Effector memory CD8-positive, alpha-beta T cell (primary cell): Measurements from ENCODE around the gene FANCI.

Source experiments
- ATAC-seq: fragments of 150-1000 bp; cut with Tn5 transposase; replicated peaks from 2 replicates; pipeline ENCODE4 v1.10.0; 2021; ENCODE audit warnings: mild to moderate bottlenecking, moderate library complexity
- DNase-seq, 3 experiments: peaks; one replicate each; pipeline ENCODE4 v3.0.0; 2021
- H3K27ac Mint-ChIP-seq, 2 donors: one replicate each; pipeline ENCODE4 v1.8.0; 2022; ENCODE audit warnings: mild to moderate bottlenecking in 2 of 2, mixed read lengths in 2 of 2, moderate library complexity in 2 of 2
- H3K27me3 Mint-ChIP-seq, 2 donors: one replicate each; pipeline ENCODE4 v1.8.0; 2022; ENCODE audit warnings: mixed read lengths in 2 of 2
- H3K36me3 Mint-ChIP-seq: one replicate; pipeline ENCODE4 v1.8.0; 2022; ENCODE audit warnings: mild to moderate bottlenecking, moderate library complexity, mixed read lengths; ENCODE audit not compliant: insufficient read depth
- H3K4me1 Mint-ChIP-seq, 2 donors: one replicate each; pipeline ENCODE4 v1.8.0; 2022; ENCODE audit warnings: low read depth in 2 of 2, mixed read lengths in 2 of 2
- H3K4me3 Mint-ChIP-seq, 2 donors: one replicate each; pipeline ENCODE4 v1.8.0; 2022; ENCODE audit warnings: mild to moderate bottlenecking in 2 of 2, mixed read lengths in 2 of 2, moderate library complexity in 2 of 2
- H3K9me3 Mint-ChIP-seq, 2 donors: one replicate each; pipeline ENCODE4 v1.8.0; 2022; ENCODE audit warnings: mixed read lengths in 2 of 2

FANCI gene

DNA sequence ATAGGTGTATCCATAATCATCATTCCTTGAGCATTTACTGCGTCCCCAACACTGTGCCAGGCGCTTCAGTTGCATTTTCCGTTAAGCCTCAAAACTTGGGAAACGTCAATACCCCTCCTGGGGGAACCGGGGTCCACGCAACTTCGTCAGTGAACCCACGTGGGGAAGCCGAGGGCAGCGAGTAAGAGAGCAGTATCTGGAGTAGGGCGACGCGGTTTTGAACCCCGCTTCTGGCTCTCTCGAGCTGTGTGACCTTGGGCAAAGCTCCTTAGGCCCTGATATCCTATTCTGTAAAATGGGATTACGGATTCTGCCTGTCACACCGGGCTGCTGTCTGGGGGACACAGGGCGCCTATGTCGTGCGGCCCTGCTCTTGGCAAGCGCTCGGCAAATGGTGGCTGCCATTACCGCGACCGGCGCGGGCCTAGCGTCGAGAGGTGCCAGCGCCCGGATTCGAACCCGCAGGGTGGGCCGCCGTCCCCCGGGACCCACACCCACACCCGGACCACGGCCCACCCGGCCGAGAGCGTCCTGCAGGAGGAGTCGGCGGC lies 90.3 kb downstream of the FANCI start:
- DNase-seq = no peak
- Mint-ChIP-seq H3K36me3 (peaks cover 63% of the 10 kb centered on the region), H3K27me3 (peaks cover 6 to 10% of the 10 kb centered on the region in 2 donors), H3K4me1 (peaks cover 46 to 52% of the 10 kb centered on the region in 2 donors), H3K27ac (peak overlapping the region; percentile 100), H3K4me3 (peak overlapping the region; percentile 87 to 92), H3K9me3 (peaks cover 0 to 2% of the 10 kb centered on the region in 2 donors)
- no peak for ATAC-seq

DNA sequence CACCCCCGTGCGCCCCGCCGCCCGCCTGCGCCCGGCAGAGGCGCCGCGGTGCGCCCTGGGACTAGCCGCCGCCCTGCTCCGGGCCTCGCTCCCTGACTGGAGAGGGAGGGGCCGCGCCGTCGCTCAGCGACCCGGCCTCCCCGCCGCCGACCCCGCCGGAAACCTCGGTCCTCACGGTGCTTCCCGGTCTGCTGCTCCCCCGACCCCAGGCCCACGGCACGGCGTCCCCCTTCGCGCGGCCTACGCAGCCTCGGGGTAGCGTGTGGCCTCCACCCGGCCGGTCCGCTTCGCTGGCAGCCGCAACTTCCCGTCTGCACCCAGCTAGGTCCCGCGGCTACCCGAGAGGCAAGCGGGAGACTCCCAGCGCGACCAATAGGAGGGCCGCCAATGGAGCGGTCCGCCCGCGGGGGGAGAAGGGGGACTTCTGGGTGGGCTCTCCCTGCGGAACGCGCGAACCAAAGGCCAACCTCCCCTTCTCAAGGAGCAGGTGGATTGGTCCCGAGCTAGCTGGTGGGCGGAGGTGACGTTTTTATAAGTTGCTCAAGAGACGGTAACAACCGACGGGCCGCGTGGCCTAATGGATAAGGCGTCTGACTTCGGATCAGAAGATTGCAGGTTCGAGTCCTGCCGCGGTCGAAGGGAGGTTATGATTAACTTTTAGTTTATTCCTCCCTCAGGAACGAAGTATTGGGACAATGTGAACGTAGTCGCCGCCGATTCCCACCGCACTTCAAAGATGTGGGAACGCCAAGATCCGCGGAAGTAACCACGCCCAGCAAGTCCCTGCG lies 90.9 kb downstream of the FANCI start, which contains the start of gene POLG:
POLG (minus strand) TSS at position 315 of the 788 bp plus-strand sequence. CDS start 1,070 bp downstream, outside the sequence.
- Mint-ChIP-seq H3K36me3 (peaks cover 56% of the 10 kb centered on the region), H3K27me3 (peaks cover 6 to 10% of the 10 kb centered on the region in 2 donors), H3K9me3 (peaks cover 0 to 2% of the 10 kb centered on the region in 2 donors), H3K27ac (peak within 1 kb of the TSS; percentile 100), H3K4me1 (peaks cover 40 to 45% of the 10 kb centered on the region in 2 donors), H3K4me3 (peak within 1 kb of the TSS; percentile 87 to 92)
- ATAC-seq = peak; percentile 88
- peak; percentile 99 for DNase-seq

DNA sequence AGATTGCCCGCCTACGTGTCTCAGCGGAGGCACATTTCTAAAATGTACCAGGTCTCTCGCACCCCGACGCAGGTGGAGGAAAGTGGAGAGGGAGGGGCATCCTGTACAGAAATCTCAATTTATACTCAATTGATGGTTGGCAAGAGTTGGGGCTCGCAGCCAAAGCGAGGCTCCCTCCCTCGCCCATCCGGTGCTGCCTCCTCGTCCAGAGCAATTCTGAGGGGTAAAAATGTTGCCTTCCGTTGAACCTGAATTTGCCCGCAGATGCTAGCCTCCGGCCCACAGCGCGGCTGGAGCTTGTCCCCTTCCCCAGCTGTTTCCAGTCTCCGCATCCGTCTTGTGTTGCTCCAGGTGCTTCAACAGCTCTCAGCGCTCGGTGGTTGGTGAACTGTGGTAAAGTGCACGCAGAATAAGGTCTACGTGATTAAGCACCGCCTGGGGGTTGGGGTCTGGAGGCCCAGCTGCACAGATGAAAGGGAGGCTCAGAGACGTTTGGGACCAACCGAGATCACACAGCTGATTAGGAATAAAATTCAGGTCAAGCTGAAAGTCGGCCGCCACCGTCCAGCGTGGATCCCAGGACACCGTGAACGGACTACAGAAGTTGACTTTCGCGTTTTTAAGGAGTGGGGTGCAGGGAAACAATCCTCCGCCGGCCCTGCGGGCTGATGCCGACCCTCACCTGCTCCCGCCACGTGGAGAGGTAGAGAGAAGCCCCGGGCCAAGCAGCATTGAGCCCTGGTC lies 91.7 kb downstream of the FANCI start:
- Mint-ChIP-seq H3K27ac (peak overlapping the region; percentile 100), H3K27me3 (peaks cover 6 to 10% of the 10 kb centered on the region in 2 donors), H3K4me1 (peaks cover 32 to 38% of the 10 kb centered on the region in 2 donors), H3K36me3 (peaks cover 49% of the 10 kb centered on the region), H3K9me3 (peaks cover 0 to 2% of the 10 kb centered on the region in 2 donors), H3K4me3 (peak overlapping the region; percentile 87 to 92)
- ATAC-seq = peak; percentile 4
- DNase-seq = peak in 2 of 3 experiments; percentile 16 to 43

DNA sequence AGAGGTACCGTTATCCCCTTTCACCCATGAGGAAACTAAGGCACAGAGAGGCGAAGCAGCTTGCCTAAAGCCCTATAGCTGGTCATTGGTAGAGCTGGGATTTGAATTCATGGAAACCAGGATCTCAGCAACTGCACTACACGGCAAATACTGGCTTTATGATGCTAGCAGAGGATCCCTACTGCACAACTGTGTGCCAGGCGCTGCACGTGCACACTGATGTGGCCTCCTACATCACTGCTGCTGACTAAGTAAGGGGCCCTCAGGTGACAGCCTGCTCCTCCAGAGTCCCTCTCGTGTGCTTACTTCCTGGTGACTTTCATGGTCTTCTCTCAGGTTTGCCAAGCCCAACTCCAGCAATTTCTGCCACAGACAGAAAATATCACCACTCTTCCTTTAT lies 94.3 kb downstream of the FANCI start:
- DNase-seq (no peak), ATAC-seq (no peak)
- Mint-ChIP-seq H3K9me3 (peaks cover 0 to 2% of the 10 kb centered on the region in 2 donors), H3K27ac (no peak overlapping the region), H3K4me1 (peaks cover 13 to 14% of the 10 kb centered on the region in 2 donors), H3K4me3 (no peak overlapping the region), H3K36me3 (peaks cover 34% of the 10 kb centered on the region), H3K27me3 (peaks cover 6 to 12% of the 10 kb centered on the region in 2 donors)

DNA sequence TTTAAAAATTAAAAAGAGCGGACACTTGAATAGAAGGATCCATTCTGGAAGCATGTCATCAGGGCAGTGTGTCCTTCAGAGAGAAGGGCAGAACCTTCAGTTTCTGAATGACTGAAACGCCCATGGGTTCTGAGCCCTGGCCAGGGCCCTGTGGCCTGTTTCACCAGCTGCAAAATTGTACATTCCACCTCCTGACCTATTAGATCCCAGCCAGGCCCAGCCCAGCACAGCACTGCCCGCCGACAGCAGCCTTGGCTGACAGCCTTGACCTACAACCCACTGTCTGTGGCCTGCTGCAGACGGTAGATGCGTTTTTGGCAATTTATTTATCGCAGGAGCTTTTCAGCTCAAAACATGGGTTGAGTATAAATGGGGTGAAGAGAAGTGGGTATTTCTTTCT lies 96.8 kb downstream of the FANCI start:
- H3K27ac Mint-ChIP-seq = no peak overlapping the region
- DNase-seq (no peak), ATAC-seq (no peak)
- H3K4me3 Mint-ChIP-seq = no peak overlapping the region
- H3K9me3 Mint-ChIP-seq = no peaks in the 10 kb centered on the region
- H3K36me3 Mint-ChIP-seq = peaks cover 10% of the 10 kb centered on the region
- H3K4me1 Mint-ChIP-seq = peaks cover 2% of the 10 kb centered on the region in 2 donors
- peaks cover 0 to 18% of the 10 kb centered on the region in 2 donors for H3K27me3 Mint-ChIP-seq

DNA sequence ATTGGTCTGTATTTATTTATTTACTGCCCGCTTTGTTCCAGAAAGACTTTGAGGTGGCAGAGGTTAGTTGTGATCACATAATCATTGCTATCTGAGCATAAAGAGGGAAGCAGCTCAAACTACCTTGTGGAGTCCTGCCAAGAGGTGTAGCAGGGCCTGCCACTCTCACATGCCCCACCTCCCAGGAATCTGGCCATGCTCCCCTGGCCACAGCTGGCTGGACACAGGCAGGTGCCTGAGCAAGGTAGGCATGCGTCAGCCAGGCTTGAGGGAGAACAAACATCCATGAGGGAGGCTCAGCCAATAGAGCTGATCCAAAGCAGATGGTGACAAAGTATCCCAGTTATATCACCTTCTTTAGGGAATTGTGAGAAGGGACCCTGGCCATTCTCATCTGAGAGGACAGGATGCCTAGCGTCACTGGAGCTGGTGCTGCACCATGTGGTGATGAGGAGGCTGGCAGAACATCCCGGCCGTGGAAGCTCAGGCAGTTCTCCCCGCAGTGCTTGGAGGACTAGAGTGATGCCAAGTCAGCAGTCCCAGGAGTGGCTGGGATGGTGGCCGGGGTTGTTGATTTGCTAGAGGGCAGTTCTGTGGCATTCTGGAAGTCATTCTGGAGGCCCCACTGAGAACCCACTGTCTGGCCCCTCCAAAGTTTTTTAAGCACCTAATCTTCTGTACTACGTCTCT lies 97.7 kb downstream of the FANCI start:
- Mint-ChIP-seq H3K9me3 (no peaks in the 10 kb centered on the region), H3K27ac (no peak overlapping the region), H3K36me3 (peaks cover under 1% of the 10 kb centered on the region), H3K4me1 (no peaks in the 10 kb centered on the region), H3K4me3 (no peak overlapping the region), H3K27me3 (peaks cover 0 to 24% of the 10 kb centered on the region in 2 donors)
- DNase-seq (no peak), ATAC-seq (no peak)

DNA sequence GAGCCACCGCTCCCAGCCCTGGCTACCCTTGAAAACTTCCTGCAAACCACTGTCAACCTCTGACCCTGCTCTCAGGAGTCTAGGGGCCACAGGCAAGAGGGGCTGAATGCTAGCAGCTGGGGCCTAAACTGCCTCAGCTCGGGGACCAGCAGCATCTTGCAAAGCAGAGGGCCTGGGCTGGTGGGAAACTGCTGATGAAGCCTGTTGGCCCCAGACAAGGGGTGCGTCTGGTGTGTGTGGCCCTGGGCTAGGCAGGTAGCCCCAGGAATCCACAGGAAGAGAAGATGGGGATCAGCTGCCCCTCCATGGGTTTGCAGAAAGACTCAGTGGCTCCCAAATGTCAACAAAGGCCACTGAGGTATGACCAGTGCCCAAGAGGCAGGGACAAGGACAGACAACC lies 99.1 kb downstream of the FANCI start:
- no peak for ATAC-seq
- DNase-seq = no peak
- Mint-ChIP-seq H3K4me3 (no peak overlapping the region), H3K27me3 (peaks cover 0 to 24% of the 10 kb centered on the region in 2 donors), H3K9me3 (no peaks in the 10 kb centered on the region), H3K27ac (no peak overlapping the region), H3K4me1 (no peaks in the 10 kb centered on the region), H3K36me3 (no peaks in the 10 kb centered on the region)

DNA sequence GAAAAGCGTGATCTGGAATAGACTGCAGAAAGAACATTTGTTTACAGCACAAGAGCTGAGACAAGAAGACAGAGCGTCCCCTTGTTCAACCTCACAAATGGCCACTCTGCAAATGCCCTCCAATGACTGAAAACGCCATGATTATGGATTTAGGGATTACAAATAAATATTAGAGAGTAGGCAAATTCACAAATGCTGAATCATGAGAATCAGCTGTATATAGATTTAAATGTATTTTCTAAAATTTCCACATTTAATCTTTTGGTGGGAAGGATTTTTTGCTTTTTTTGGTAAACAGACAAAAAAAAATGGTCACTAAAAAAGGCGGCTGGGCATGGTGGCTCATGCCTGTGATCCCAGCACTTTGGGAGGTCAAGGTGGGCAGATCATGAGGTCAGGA lies 101.5 kb downstream of the FANCI start:
- no peak for ATAC-seq

DNA sequence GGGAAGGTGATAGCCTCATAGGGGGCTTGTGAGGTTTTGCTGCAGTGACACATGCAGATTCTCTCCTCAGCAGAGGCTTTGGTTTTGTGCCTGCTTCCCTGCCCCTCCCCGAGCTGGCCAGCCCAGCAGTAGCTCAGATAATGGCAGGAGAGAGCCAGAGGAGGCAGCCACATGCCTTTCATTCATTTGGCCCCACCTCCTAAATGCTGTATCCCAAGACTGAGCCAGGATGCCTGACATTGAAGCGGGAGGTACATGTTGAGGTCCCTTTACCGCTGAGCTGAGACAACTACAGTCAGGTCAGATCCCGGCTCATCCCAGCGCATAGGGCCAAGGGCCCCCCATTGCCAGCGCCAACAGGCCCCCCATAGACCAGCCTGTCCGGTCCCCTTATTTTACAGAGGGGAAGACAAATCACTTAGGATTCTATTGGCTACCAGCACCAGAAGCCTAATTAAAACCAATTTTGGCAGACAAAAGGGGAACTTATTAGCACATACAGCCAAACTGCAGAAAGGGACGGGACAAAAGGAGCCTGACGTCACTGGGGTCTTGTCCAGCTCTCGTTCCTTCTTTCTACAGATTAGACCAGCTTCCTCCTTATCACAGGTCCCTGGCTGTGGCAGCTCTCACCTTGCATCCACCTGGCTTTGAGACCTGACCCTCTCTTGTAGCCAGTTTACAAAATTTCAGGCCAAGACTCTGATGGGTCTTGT lies 102.9 kb downstream of the FANCI start:
- no peak overlapping the region for H3K27ac Mint-ChIP-seq
- peaks cover 7 to 37% of the 10 kb centered on the region in 2 donors for H3K27me3 Mint-ChIP-seq
- no peaks in the 10 kb centered on the region for H3K9me3 Mint-ChIP-seq
- ATAC-seq = no peak
- H3K36me3 Mint-ChIP-seq = no peaks in the 10 kb centered on the region
- DNase-seq = no peak
- peaks cover 3 to 6% of the 10 kb centered on the region in 2 donors for H3K4me1 Mint-ChIP-seq
- H3K4me3 Mint-ChIP-seq = no peak overlapping the region

More for the DNA sequence above, 101.5 kb downstream of the FANCI start:
- Mint-ChIP-seq H3K36me3 (no peaks in the 10 kb centered on the region), H3K4me3 (no peak overlapping the region), H3K27me3 (peaks cover 7 to 37% of the 10 kb centered on the region in 2 donors), H3K4me1 (peaks cover 3 to 6% of the 10 kb centered on the region in 2 donors), H3K27ac (no peak overlapping the region), H3K9me3 (no peaks in the 10 kb centered on the region)
- DNase-seq = no peak

DNA sequence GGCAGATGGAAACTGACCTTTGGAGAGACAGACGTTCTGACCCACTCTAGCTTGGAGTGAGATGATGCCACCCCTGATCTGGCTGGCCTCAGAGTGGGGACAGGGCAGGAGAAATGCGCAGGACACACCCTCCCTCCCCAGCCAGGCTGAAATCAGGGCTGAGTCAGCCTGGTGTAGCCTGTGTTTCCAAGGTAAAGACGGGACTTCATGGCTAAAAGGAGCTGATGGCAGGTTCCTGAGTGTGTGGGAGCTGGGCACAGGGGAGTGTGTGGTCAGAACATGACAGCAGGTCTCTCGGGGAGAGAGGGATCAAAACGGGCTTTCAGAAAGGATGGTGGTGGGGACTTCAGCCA lies 105.4 kb downstream of the FANCI start:
- Mint-ChIP-seq H3K27me3 (peaks cover 23 to 49% of the 10 kb centered on the region in 2 donors), H3K4me1 (peaks cover 3 to 6% of the 10 kb centered on the region in 2 donors), H3K4me3 (no peak overlapping the region), H3K9me3 (no peaks in the 10 kb centered on the region), H3K36me3 (no peaks in the 10 kb centered on the region), H3K27ac (peak overlapping the region in 1 of 2 donors; percentile 69)
- DNase-seq (no peak), ATAC-seq (no peak)

DNA sequence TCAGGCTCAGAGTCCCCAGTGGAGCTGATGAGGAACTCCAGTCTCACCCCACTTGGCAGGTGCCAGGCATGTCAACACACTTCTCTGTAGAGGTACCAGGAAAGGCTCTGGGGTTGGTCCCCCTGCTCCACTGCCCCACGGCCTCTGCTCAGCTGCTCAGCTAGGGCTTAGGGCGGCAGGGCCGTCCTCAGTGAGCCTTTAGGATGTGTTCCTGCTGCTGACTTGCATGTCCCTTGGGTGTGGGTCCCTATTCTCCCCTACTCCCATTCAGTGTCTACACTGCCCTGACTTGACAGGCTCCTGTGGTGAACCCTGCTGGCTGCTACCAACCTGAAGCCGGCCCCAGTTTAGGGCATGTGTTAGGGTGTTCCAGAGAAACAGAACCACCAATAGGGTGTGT lies 108.7 kb downstream of the FANCI start:
- H3K27ac Mint-ChIP-seq = no peak overlapping the region
- no peaks in the 10 kb centered on the region for H3K9me3 Mint-ChIP-seq
- peaks cover 3 to 8% of the 10 kb centered on the region in 2 donors for H3K4me1 Mint-ChIP-seq
- ATAC-seq (no peak), DNase-seq (no peak)
- peaks cover 53 to 67% of the 10 kb centered on the region in 2 donors for H3K27me3 Mint-ChIP-seq
- no peaks in the 10 kb centered on the region for H3K36me3 Mint-ChIP-seq
- H3K4me3 Mint-ChIP-seq = no peak overlapping the region

DNA sequence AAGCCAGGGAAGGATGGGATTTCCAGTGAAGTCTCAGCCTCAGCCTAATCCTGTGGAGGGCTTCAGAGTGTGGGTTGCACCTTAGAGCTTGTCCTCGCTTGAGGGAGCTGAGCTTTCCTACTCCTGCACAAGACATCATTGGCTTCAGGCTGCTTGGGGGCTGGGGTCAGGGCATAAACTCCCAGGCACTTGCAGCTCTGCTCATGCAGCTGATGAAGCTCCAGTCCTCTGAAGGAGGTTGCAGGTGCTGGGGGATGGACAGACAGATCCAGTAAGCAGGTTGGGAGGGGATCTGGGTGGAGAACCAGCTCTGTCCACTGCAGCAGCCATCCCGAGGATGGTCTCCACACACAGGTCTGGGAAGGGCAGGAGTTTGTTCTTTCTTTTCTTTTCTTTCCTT lies 110.2 kb downstream of the FANCI start:
- no peak for ATAC-seq
- peaks cover 5 to 9% of the 10 kb centered on the region in 2 donors for H3K4me1 Mint-ChIP-seq
- H3K9me3 Mint-ChIP-seq = no peaks in the 10 kb centered on the region
- H3K36me3 Mint-ChIP-seq = peaks cover 4% of the 10 kb centered on the region
- DNase-seq = no peak
- no peak overlapping the region for H3K4me3 Mint-ChIP-seq
- H3K27ac Mint-ChIP-seq = no peak overlapping the region
- H3K27me3 Mint-ChIP-seq = peaks cover 53 to 75% of the 10 kb centered on the region in 2 donors
